GM19328 (cell line): ENCODE data around the gene DCDC1.
"Not testable (repeated sequence)": the region's sequence is repeated elsewhere in the genome, so short reads cannot be mapped to it uniquely, and the experiment has no call there.

ENCODE experiments used
- ATAC-seq: cut with Tn5 transposase; IDR thresholded peaks from one replicate; pipeline ENCODE4 v1.9.1; 2021; ENCODE audit warnings: mild to moderate bottlenecking, moderate library complexity; ENCODE audit not compliant: unreplicated experiment

The DCDC1 gene

GRCh38 chr11:31000381-31000780, 369.2 kb downstream of the DCDC1 start:
- ATAC-seq: no peak

DNA sequence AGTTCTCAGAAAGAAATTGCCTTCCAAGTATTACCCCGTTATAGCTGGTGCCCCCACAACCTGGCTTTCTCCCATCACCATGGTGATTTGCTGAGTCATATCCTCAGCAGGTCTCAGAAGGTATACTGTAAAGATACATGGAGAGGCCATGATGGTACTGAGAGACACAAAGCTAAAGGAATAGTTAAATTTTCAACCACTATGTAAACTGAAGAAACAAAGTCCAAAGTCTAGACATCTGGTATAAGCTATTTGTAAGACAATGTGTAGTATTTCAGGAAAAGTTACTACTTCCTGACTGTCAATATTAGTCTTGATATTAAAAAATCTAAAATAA, 377.1 kb downstream of the DCDC1 start:
- ATAC-seq: no peak

GRCh38 chr11:30991802-30992512, 377.6 kb downstream of the DCDC1 start:
- no peak for ATAC-seq

- no peak for ATAC-seq
These were observed 378.2 kb downstream of the DCDC1 start for GRCh38 chr11:30991376-30991775.

DNA sequence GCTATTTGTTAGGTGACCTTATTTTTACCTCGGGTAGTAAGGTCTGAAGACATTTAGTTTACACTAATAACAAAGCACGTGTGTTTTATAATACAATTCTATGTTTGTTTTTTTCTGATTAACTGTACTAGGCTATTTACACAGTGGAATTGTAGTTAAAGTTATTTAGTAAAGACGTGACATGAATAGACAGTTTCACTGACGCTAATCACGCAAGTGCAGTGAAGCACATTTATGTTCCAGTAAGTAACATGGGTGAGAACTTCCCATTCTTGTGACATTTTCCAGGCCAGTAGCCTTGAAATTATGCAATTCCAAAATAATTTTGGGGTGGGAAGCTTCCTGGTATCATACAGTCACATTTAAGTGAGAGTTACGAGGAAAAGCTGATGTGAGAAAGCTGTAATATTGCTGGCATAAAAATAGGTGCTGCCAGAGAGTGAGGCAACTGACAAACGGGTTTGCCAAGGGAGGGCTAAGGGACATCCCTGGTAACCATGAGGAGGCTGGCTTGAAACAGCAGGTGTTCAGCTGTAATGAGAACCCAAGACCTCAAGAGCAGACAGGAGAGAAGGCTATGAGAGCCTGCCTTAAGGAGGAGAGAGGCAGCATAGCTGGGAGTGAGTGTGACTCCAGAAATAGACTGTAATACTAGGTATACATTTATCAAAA, 378.8 kb downstream of the DCDC1 start:
- no peak for ATAC-seq

GRCh38 chr11:30987819-30988218, 381.7 kb downstream of the DCDC1 start:
- no peak for ATAC-seq

DNA sequence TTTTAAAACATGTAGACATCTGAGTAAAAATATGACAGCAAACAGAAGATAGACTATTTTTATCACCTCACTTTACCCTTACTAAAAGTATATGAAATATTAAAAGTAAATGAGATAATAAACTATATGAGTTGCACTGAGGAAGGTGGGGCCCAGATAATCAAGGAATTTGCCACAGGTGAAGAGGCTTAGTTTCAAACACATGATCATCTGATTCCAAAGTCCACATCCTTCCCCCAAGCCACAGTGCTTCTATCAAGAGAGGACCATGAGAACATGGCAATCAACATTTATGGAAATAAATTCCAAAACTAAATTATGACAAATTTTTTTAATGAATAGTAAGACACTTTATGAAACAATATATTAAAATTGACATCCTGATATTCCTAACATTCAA, 384.0 kb downstream of the DCDC1 start:
- ATAC-seq: no peak

DNA sequence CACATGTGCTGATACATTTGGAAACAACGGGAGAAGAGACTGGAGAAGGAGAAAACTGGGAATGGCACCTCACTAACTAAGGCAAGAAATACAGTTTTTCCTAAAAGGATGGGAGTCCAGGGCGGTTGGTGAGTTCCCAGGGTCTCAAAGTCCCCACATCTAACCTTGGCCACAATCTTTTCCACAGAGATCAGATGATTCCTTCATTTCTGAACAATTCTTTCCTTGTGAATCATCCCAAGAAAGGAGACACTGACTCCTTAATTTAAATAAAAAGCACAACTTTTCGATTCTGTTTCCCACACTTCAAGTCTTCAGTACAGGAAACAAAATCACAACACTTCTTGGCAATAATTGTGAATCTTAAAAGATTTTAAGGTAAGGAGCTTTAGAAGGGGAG, 384.7 kb downstream of the DCDC1 start:
- no peak for ATAC-seq

- no peak for ATAC-seq
These were observed 385.1 kb downstream of the DCDC1 start for GRCh38 chr11:30984442-30984816.

DNA sequence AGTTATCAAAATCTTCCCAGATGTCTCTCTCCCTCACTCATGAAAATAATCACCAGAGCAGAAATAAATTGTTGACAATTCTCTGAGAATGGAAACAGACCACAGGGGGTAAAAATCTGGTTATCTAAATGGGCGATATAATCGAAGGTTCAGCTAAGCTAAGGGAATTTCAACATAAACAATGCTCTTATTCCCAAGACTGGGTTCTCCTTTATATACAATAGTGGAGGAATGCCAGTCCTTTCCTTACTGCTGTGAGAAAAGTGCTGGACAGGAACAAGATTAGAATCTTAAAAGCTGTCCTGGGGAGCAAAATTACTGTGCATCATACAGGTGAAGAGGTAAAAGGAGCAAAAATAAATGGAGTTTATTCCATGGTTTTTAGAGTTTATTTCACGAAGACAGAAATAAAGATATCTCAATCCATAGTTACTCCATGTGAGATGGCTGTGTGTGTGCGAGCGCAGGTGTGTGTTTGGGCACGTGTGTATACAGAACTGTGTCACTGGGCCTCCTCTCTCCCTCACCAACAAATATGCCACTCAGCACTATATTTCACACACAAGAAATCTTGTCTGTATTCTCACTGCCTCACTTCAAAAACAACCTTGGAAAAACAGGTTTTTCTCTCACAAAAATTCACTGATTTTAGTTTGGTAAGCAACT, 385.6 kb downstream of the DCDC1 start:
- no peak for ATAC-seq

- ATAC-seq: no peak
These were observed 386.4 kb downstream of the DCDC1 start for GRCh38 chr11:30983143-30983542.

DNA sequence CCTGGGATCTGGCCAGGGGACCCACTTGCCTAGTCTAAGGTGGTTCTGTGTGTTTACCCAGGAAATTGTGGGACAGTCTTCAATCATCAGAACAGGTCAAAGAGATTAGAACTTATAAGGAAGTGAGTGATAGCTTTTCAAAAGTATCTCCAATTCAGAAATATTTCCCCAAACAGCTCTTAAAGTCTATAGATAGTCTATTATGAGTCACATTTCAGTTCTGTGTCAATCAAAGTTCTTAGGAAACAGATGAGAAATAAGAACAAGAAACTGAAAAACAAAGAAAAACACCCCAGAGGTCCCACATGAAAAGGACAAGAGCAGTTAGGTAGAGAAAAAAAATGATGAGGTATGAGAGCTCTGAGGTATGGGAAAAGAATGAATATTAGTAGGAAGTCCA, 402.0 kb downstream of the DCDC1 start:
- ATAC-seq: no peak

GRCh38 chr11:30960387-30960992, 409.0 kb downstream of the DCDC1 start:
- no peak for ATAC-seq

- ATAC-seq: no peak
These were observed 412.8 kb downstream of the DCDC1 start for GRCh38 chr11:30956751-30957150.

GRCh38 chr11:30949838-30950237, 419.7 kb downstream of the DCDC1 start:
- no peak for ATAC-seq

GRCh38 chr11:30947715-30948114, 421.8 kb downstream of the DCDC1 start:
- ATAC-seq: not testable (repeated sequence)

GRCh38 chr11:30938810-30939209, 430.7 kb downstream of the DCDC1 start:
- ATAC-seq: no peak

- no peak for ATAC-seq
These were observed 431.4 kb downstream of the DCDC1 start for GRCh38 chr11:30938171-30938570.

DNA sequence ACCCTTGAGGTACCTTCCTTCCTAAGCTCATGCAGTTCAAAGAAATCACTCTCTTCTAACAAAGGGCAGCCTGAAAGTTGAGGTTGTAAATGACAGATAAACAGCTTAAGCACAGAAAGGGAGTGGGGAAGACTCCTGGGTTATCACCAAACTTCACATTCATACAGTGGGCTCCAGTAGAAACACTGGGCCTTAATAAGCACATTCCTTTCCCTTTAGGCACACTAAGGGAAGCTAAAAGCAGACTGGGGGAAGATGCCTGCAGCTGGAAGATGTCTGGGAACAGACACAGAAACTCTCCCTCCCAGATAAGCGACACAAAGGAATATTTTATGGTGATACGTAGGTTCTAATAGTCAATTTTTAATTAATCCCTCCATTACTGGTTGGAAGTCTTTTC, 433.0 kb downstream of the DCDC1 start:
- no peak for ATAC-seq

- no peak for ATAC-seq
These were observed 433.7 kb downstream of the DCDC1 start for GRCh38 chr11:30935861-30936260.

GRCh38 chr11:30926130-30926529, 443.4 kb downstream of the DCDC1 start:
- no peak for ATAC-seq

- ATAC-seq: no peak
These were observed 447.7 kb downstream of the DCDC1 start for GRCh38 chr11:30921811-30922210.
